Upper lobe of left lung (tissue), 4 donors: ENCODE measurements around the gene MTTP.

Experiments
- EP300 ChIP-seq, 4 donors: sonication (generic); formaldehyde crosslinking; IDR thresholded peaks; one replicate each; pipeline ENCODE4 v1.5.1; 2017; ENCODE audit warnings: antibody characterized with exemption in 4 of 4, control low read depth in 2 of 4
- POLR2A ChIP-seq, 4 donors: fragments of 450-650 bp; IDR thresholded peaks; one replicate each; pipeline ENCODE4 v1.5.1; 2016 to 2017; ENCODE audit warnings: antibody characterized with exemption in 4 of 4, mild to moderate bottlenecking in 2 of 4
- POLR2AphosphoS5 ChIP-seq, 2 donors: sonication (generic); formaldehyde crosslinking; IDR thresholded peaks; one replicate each; pipeline ENCODE4 v1.5.1; 2017; ENCODE audit warnings: antibody characterized with exemption in 2 of 2
- TF ChIP-seq, protein P1 (sequence below), 6 experiments: fragments of 450-650 bp in 4 of 6; fragments of 200-600 bp in 2 of 6; sonication (generic) in 2 of 6; IDR thresholded peaks; one replicate each; pipeline ENCODE4 v1.5.1; 2016 to 2019; ENCODE audit warnings: antibody characterized with exemption in 6 of 6

DNA sequence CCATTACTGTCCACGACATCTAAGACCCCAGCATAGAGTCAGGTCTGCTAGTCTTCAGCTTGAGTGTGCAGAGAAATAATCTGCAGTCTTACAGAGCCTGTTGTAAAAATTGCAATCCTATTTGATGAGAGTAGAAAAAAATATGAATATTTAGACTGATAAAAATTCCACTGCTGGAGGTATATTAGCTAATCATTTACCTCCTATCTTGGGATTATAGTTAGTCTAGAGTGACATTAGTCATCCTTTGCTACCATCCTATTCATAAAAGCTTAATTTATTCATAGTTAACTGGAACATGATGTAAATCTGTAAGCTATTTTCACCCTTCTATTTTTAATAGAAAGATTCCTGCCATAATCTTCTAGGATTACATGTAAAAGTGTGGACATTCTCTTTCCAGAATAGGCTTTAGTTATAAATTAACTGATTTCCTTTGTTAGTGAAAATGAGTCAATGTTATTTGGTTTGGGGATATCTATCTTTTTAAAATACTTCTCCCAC is 56.3 kb downstream of the MTTP start:
- TF ChIP-seq POLR2A (IDR thresholded peaks at IDR 0.05) (no peak), POLR2AphosphoS5 (IDR thresholded peaks at IDR 0.05) (no peak), EP300 (IDR thresholded peaks at IDR 0.05) (no peak)
- TF ChIP-seq, protein P1, sequence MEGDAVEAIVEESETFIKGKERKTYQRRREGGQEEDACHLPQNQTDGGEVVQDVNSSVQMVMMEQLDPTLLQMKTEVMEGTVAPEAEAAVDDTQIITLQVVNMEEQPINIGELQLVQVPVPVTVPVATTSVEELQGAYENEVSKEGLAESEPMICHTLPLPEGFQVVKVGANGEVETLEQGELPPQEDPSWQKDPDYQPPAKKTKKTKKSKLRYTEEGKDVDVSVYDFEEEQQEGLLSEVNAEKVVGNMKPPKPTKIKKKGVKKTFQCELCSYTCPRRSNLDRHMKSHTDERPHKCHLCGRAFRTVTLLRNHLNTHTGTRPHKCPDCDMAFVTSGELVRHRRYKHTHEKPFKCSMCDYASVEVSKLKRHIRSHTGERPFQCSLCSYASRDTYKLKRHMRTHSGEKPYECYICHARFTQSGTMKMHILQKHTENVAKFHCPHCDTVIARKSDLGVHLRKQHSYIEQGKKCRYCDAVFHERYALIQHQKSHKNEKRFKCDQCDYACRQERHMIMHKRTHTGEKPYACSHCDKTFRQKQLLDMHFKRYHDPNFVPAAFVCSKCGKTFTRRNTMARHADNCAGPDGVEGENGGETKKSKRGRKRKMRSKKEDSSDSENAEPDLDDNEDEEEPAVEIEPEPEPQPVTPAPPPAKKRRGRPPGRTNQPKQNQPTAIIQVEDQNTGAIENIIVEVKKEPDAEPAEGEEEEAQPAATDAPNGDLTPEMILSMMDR (IDR thresholded peaks at IDR 0.05) = no peak
